BJ (cell line): Measurements from ENCODE around the gene YIF1B. TPM values are rescaled to one million over a fixed set of nuclear protein-coding genes. Genes with fewer than 3 reads are reported as not detected.
A peak's percentile ranks its signal among the peaks of the same experiment; 100 is the strongest.
"Not testable (repeated sequence)": the region's sequence is repeated elsewhere in the genome, so short reads cannot be mapped to it uniquely, and the experiment has no call there.

Experiments
- CTCF ChIA-PET: fragments of 350-600 bp; formaldehyde crosslinking; extraction: SDS; loops from one replicate; lab custom pipeline; 2021; ENCODE audit warnings: antibody characterized with exemption, inconsistent platforms; lab: Yijun Ruan, JAX
- POLR2A ChIA-PET: fragments of 300-600 bp; sonication (Branson Sonifier 250); formaldehyde crosslinking; extraction: SDS; loops from one replicate; lab custom pipeline; 2021; ENCODE audit warnings: antibody characterized with exemption; lab: Charles Lee
- DNase-seq: peaks from one replicate; pipeline ENCODE4 v3.0.0-alpha.2; 2011; ENCODE audit warnings: low read depth
- H3K27me3 ChIP-seq: 2 replicates; pipeline ENCODE4 v1.6.0; 2011; ENCODE audit warnings: low read length; ENCODE audit not compliant: control insufficient read depth, insufficient read depth
- H3K36me3 ChIP-seq: 2 replicates; pipeline ENCODE4 v1.5.1; 2011; ENCODE audit warnings: low read length; ENCODE audit not compliant: control insufficient read depth, insufficient read depth
- H3K4me3 ChIP-seq: 2 replicates; pipeline ENCODE4 v1.5.1; 2011; ENCODE audit warnings: low read depth, mild to moderate bottlenecking, control low read depth, low read length
- CTCF ChIP-seq: IDR thresholded peaks from 2 replicates; pipeline ENCODE4 v1.5.1; 2011; ENCODE audit warnings: low read depth, mild to moderate bottlenecking, control low read depth, inconsistent platforms, low read length, moderate library complexity; ENCODE audit not compliant: insufficient read depth
- polyA minus RNA-seq: library from RNA; depleted of rRNA, polyadenylated mRNA; stranded (reverse); fragments of >200 nt; gene quantifications from 2 replicates; pipeline ENCODE4 v1.2.3, GENCODE V29; 2011; rRNA and poly(A)+ RNA removed
- polyA plus RNA-seq: library from polyadenylated mRNA; depleted of rRNA; stranded (reverse); fragments of >200 nt; gene quantifications from 2 replicates; pipeline ENCODE4 v1.2.3, GENCODE V29; 2011; rRNA removed

YIF1B gene
- 126 and 211 TPM in 2 replicates for polyA plus RNA-seq
- polyA minus RNA-seq, result 64.5 and 115 TPM in 2 replicates

- DNase-seq, result peak; percentile 71
- POLR2A ChIA-PET, result no interaction called here
- TF ChIP-seq CTCF, result peak; percentile 19; the same call in 1 of the 2 replicates
- Histone ChIP-seq H3K27me3 (no peaks in the 10 kb centered on the region), H3K36me3 (no peaks in the 10 kb centered on the region), H3K4me3 (peak within 1 kb of the TSS; percentile 63)
- CTCF ChIA-PET, result no interaction called here
Observed at GRCh38 chr19:38315657-38316476, at the start of gene YIF1B. TSS of gene YIF1B (minus strand) at chr19:38315947. CDS start at chr19:38315917, 30 bp downstream.

- CTCF ChIA-PET, POLR2A ChIA-PET, DNase-seq, H3K36me3 ChIP-seq: not testable (repeated sequence)
- H3K4me3 ChIP-seq, result peak overlapping the region; percentile 54
- peaks cover 11% of the 10 kb centered on the region for H3K27me3 ChIP-seq
Observed at GRCh38 chr19:38362946-38363688, 47.4 kb upstream of the YIF1B start.

GRCh38 chr19:38362076-38362945 lies 46.6 kb upstream of the YIF1B start:
- CTCF ChIA-PET, result no interaction called here
- no peaks in the 10 kb centered on the region for H3K36me3 ChIP-seq
- DNase-seq, result no peak

GRCh38 chr19:38361633-38362075 lies 45.9 kb upstream of the YIF1B start:
- Histone ChIP-seq H3K27me3 (peaks cover 15% of the 10 kb centered on the region), H3K36me3 (no peaks in the 10 kb centered on the region), H3K4me3 (peak overlapping the region; percentile 54)
- peak; percentile 35; the same call in 1 of the 2 replicates for TF ChIP-seq CTCF
- DNase-seq, result no peak
- ChIA-PET CTCF (interaction anchor here (0.8 kb wide), 1 partner anchor 42 kb away, joined by 4 read pairs; the partner anchor contains the start of gene FAM98C), POLR2A (interaction anchor here (0.9 kb wide), 1 partner anchor 13 kb away, joined by 3 read pairs; the partner anchor contains the start of gene PSMD8)

More at GRCh38 chr19:38362076-38362945, 46.6 kb upstream of the YIF1B start:
- POLR2A ChIA-PET, result interaction anchor here (0.9 kb wide), 1 partner anchor 12 kb away, joined by 3 read pairs; the partner anchor contains the start of gene PSMD8
- peak overlapping the region; percentile 54 for H3K4me3 ChIP-seq
- peaks cover 12% of the 10 kb centered on the region for H3K27me3 ChIP-seq
- no peak for TF ChIP-seq CTCF
